GM06990 (cell line): ENCODE data around the gene RTN4RL1.

Experiments used
- DNase-seq: peaks from one replicate; pipeline ENCODE4 v3.0.0-alpha.2; 2011; ENCODE audit not compliant: insufficient read length; ENCODE audit errors: extremely low read depth
- H3K27me3 ChIP-seq: replicated peaks from 2 replicates; pipeline ENCODE4 v1.6.0; 2011; ENCODE audit warnings: low read length; ENCODE audit not compliant: control insufficient read depth, insufficient read depth
- H3K36me3 ChIP-seq: 2 replicates; pipeline ENCODE4 v1.5.1; 2011; ENCODE audit warnings: low read length; ENCODE audit not compliant: control insufficient read depth, insufficient read depth
- H3K4me3 ChIP-seq: replicated peaks from 2 replicates; pipeline ENCODE4 v1.5.1; 2011; ENCODE audit warnings: low read depth, mild to moderate bottlenecking, control low read depth, low read length
- TF ChIP-seq, protein P1 (sequence below): IDR thresholded peaks from 2 replicates; pipeline ENCODE4 v1.5.1; 2011; ENCODE audit warnings: low read length, control low read depth, mild to moderate bottlenecking, inconsistent platforms; ENCODE audit not compliant: insufficient read depth, poor library complexity, severe bottlenecking

RTN4RL1 gene

DNA sequence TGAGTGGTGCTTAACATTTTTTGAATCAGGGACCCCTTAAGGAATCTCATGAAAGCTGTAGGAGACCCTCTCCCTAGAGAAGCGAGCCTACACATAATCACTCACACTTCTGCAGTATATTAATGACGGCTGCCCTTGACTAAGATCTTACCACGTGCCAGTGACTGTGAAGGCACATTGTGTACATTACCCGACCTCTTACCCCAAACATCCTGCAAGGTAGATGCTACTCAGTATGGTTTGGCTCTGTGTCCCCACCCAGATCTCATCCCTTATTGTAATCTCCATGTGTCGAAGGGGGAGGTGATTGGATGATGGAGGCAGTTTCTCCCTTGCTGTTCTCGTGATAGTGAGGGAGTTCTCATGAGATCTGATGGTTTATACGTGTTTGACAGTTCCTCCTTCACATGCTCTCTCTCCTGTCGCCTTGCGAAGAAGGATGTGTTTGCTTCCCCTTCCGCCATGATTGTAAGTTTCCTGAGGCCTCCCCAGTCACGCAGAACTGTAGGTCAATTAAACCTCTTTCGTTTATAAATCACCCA, 54.2 kb downstream of the RTN4RL1 start:
- no peak overlapping the region for H3K4me3 ChIP-seq
- TF ChIP-seq, protein P1, sequence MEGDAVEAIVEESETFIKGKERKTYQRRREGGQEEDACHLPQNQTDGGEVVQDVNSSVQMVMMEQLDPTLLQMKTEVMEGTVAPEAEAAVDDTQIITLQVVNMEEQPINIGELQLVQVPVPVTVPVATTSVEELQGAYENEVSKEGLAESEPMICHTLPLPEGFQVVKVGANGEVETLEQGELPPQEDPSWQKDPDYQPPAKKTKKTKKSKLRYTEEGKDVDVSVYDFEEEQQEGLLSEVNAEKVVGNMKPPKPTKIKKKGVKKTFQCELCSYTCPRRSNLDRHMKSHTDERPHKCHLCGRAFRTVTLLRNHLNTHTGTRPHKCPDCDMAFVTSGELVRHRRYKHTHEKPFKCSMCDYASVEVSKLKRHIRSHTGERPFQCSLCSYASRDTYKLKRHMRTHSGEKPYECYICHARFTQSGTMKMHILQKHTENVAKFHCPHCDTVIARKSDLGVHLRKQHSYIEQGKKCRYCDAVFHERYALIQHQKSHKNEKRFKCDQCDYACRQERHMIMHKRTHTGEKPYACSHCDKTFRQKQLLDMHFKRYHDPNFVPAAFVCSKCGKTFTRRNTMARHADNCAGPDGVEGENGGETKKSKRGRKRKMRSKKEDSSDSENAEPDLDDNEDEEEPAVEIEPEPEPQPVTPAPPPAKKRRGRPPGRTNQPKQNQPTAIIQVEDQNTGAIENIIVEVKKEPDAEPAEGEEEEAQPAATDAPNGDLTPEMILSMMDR: no peak
- no peaks in the 10 kb centered on the region for H3K36me3 ChIP-seq
- no peak for DNase-seq
- no peaks in the 10 kb centered on the region; the same call in none of the 2 replicates for H3K27me3 ChIP-seq

- TF ChIP-seq, protein P1: no peak
- no peak overlapping the region for H3K4me3 ChIP-seq
- no peaks in the 10 kb centered on the region for H3K36me3 ChIP-seq
- no peaks in the 10 kb centered on the region; the same call in none of the 2 replicates for H3K27me3 ChIP-seq
- no peak for DNase-seq
Observed at GRCh38 chr17:1969712-1970111, 55.4 kb downstream of the RTN4RL1 start.

DNA sequence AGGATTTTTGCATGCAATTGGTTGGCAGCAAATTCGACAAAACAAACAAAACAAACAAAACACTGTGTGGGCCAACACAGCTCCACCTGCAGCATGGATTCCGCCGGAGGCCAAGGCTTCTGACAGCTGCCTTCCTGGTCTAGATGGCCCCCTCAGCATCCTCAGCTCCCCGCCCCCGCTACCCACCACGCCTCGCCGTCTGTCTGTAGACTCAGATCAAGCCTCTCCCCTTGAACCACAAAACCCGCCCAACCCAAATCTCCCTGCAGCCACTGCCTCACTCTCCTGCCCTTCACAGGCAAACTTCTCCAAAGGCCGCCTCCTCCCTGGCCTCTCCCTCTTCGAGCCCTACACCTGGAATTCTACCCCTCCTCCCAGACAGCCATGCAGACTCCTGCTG, 57.9 kb downstream of the RTN4RL1 start:
- TF ChIP-seq, protein P1: no peak
- no peak overlapping the region for H3K4me3 ChIP-seq
- no peaks in the 10 kb centered on the region; the same call in none of the 2 replicates for H3K27me3 ChIP-seq
- DNase-seq: no peak
- no peaks in the 10 kb centered on the region for H3K36me3 ChIP-seq

DNA sequence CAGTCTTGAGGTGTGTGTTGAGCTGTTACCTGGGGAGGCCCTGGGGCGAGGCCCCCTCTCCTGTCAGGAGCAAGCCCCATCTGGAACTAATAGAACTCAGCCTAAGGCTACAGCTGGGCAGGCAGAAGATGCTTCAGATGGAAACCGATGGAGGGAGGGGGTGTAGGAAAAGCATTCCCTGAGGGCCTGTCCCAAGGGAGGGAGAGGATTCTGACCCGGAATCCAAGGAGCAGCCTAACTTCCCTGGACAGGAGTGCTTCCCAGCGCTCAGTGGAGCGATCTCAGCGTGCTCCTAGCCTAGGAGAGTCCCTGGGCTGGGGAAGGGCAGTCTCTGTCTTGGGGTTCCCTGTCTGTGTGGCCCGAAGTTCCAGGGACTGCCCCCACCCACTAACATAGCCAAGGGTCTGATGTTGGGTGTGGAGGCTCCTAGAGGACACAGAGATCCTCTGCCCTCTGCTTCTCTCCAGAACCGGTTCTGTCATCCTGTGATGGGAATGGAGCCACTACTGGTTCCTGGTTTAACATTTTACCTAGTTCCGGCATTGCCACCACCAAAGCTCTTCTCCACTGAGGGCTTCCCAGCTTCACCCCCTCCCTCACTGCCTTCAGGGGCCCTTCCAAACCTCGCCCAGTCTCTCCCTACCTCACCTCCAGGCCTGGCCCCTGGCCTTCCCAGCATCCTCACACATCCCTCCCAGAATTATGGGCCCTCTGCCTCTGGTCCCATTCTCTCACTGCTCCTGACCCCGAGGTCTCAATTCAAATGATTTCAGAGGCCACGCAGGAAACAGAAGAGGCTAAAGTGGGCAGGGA, 58.7 kb downstream of the RTN4RL1 start:
- TF ChIP-seq, protein P1: no peak
- Histone ChIP-seq H3K4me3 (no peak overlapping the region), H3K27me3 (no peaks in the 10 kb centered on the region; the same call in none of the 2 replicates), H3K36me3 (no peaks in the 10 kb centered on the region)
- no peak for DNase-seq

- TF ChIP-seq, protein P1: no peak
- Histone ChIP-seq H3K4me3 (no peak overlapping the region), H3K36me3 (no peaks in the 10 kb centered on the region), H3K27me3 (no peaks in the 10 kb centered on the region; the same call in none of the 2 replicates)
- DNase-seq: no peak
Observed at GRCh38 chr17:1965556-1966273, 59.4 kb downstream of the RTN4RL1 start.
